Brain microvascular endothelial cell (primary cell): Measurements from ENCODE around the gene ZNF385D.

Experiments used
- DNase-seq: peaks from one replicate; pipeline ENCODE4 v3.0.0-alpha.2; 2020
- H3K27ac ChIP-seq: fragments of 250-450 bp; sonication (Bioruptor Pico); 2 replicates; pipeline ENCODE4 v1.5.1; 2020; ENCODE audit warnings: mild to moderate bottlenecking, moderate library complexity
- H3K27me3 ChIP-seq: fragments of 250-450 bp; sonication (Bioruptor Pico); replicated peaks from 2 replicates; pipeline ENCODE4 v1.5.1; 2020; ENCODE audit warnings: mild to moderate bottlenecking
- H3K36me3 ChIP-seq: fragments of 250-450 bp; sonication (Bioruptor Pico); replicated peaks from 2 replicates; pipeline ENCODE4 v1.5.1; 2020; ENCODE audit warnings: mild to moderate bottlenecking
- H3K4me3 ChIP-seq: 2 replicates; pipeline ENCODE4 v1.5.1; 2011; ENCODE audit warnings: low read depth, mild to moderate bottlenecking, control low read depth, low read length, moderate library complexity
- CTCF ChIP-seq: IDR thresholded peaks from 2 replicates; pipeline ENCODE4 v1.5.1; 2011; ENCODE audit warnings: low read depth, mild to moderate bottlenecking, moderate library complexity, low read length, control low read depth, inconsistent platforms; ENCODE audit errors: missing control alignments
- in situ Hi-C: cut with HindIII; loops from 2 replicates; pipeline ENCODE4 v1.10.0; 2017; ENCODE audit warnings: low sequenced_read_pairs, low pct_ligation_motif_present

ZNF385D gene

GRCh38 chr3:21792176-21792575 lies 41.2 kb upstream of the ZNF385D start:
- DNase-seq = no peak
- no peak overlapping the region for H3K4me3 ChIP-seq
- H3K27ac ChIP-seq = no peak overlapping the region
- no peaks in the 10 kb centered on the region for H3K36me3 ChIP-seq
- in situ Hi-C loops = no loop called here
- no peak for TF ChIP-seq CTCF
- H3K27me3 ChIP-seq = no peaks in the 10 kb centered on the region

- no peak for DNase-seq
- Histone ChIP-seq H3K27ac (no peak overlapping the region), H3K27me3 (no peaks in the 10 kb centered on the region), H3K4me3 (no peak overlapping the region), H3K36me3 (no peaks in the 10 kb centered on the region)
- in situ Hi-C loops = no loop called here
- no peak for TF ChIP-seq CTCF
Observed at GRCh38 chr3:21791356-21791755, 40.3 kb upstream of the ZNF385D start.

- in situ Hi-C loops = no loop called here
- Histone ChIP-seq H3K4me3 (no peak overlapping the region), H3K36me3 (no peaks in the 10 kb centered on the region), H3K27me3 (no peaks in the 10 kb centered on the region), H3K27ac (no peak overlapping the region)
- TF ChIP-seq CTCF = no peak
- no peak for DNase-seq
Observed at GRCh38 chr3:21790466-21790865, 39.5 kb upstream of the ZNF385D start.

GRCh38 chr3:21789730-21790129 lies 38.7 kb upstream of the ZNF385D start:
- H3K36me3 ChIP-seq = no peaks in the 10 kb centered on the region
- in situ Hi-C loops = no loop called here
- DNase-seq = no peak
- H3K27ac ChIP-seq = no peak overlapping the region
- H3K27me3 ChIP-seq = no peaks in the 10 kb centered on the region
- TF ChIP-seq CTCF = no peak
- no peak overlapping the region for H3K4me3 ChIP-seq

GRCh38 chr3:21786438-21786797 lies 35.4 kb upstream of the ZNF385D start:
- Histone ChIP-seq H3K27me3 (no peaks in the 10 kb centered on the region), H3K36me3 (no peaks in the 10 kb centered on the region), H3K27ac (no peak overlapping the region), H3K4me3 (no peak overlapping the region)
- TF ChIP-seq CTCF = no peak
- in situ Hi-C loops = no loop called here
- no peak for DNase-seq

GRCh38 chr3:21785765-21786437 lies 34.9 kb upstream of the ZNF385D start:
- no peak for TF ChIP-seq CTCF
- no peak overlapping the region for H3K27ac ChIP-seq
- no peaks in the 10 kb centered on the region for H3K36me3 ChIP-seq
- no peak overlapping the region for H3K4me3 ChIP-seq
- in situ Hi-C loops = no loop called here
- no peaks in the 10 kb centered on the region for H3K27me3 ChIP-seq
- DNase-seq = no peak
